Left kidney (tissue), 1 donor: Measurements from ENCODE around the gene ZNF254. TPM values are rescaled to one million over a fixed set of nuclear protein-coding genes. Genes with fewer than 3 reads are reported as not detected.

Experiments
- polyA plus RNA-seq: library from polyadenylated mRNA; unstranded; fragments of 120-200 nt; gene quantifications from one replicate; pipeline ENCODE4 v1.2.1, GENCODE V29; 2013; ENCODE audit not compliant: insufficient read length

Gene ZNF254
- polyA plus RNA-seq, 1 donor: 38.3 TPM

Other genes starting within 250 kb of the ZNF254 start
- gene ZNF726, start 172.3 kb upstream of the ZNF254 start, polyA plus RNA-seq: 18.1 TPM